Adrenal gland (tissue), 12 donors: ENCODE results near the gene LFNG. TPM values are rescaled to one million over a fixed set of nuclear protein-coding genes. Genes with fewer than 3 reads are reported as not detected.
A peak's percentile ranks its signal among the peaks of the same experiment; 100 is the strongest.

ENCODE experiments used
- DNase-seq, 7 donors: peaks; one replicate each; pipeline ENCODE4 v3.0.0-alpha.2; 2019 to 2020
- H3K27ac ChIP-seq, 5 donors: fragments of 200-600 bp; sonication (generic) in 4 of 5; 1 replicate in 3 of 5; 2 replicates in 2 of 5; pipeline versions ENCODE4 v1.5.1 to v1.8.0; 2016 to 2020; ENCODE audit warnings: mild to moderate bottlenecking in 1 of 5
- H3K27me3 ChIP-seq: fragments of 200-600 bp; 2 replicates; pipeline ENCODE4 v1.8.0; 2021
- H3K36me3 ChIP-seq, 2 donors: fragments of 200-600 bp; replicated peaks in 1 of 2; 1 replicate in 1 of 2; 2 replicates in 1 of 2; pipeline versions ENCODE4 v1.5.1 to v1.8.0; 2018 to 2022
- H3K4me1 ChIP-seq, 2 donors: fragments of 200-600 bp; replicated peaks in 1 of 2; 1 replicate in 1 of 2; 2 replicates in 1 of 2; pipeline versions ENCODE4 v1.5.1 to v1.8.0; 2018 to 2021
- H3K4me3 ChIP-seq, 4 donors: fragments of 200-600 bp; sonication (generic) in 3 of 4; one replicate each; pipeline ENCODE4 v1.5.1; 2016 to 2018
- H3K9me3 ChIP-seq, 3 donors: fragments of 200-600 bp; sonication (generic) in 1 of 3; replicated peaks in 1 of 3; 1 replicate in 2 of 3; 2 replicates in 1 of 3; pipeline versions ENCODE4 v1.5.1 to v1.8.0; 2016 to 2021
- POLR2A ChIP-seq, 2 donors: fragments of 450-650 bp; IDR thresholded peaks; one replicate each; pipeline ENCODE4 v1.6.1; 2017; ENCODE audit warnings: antibody characterized with exemption in 2 of 2, mild to moderate bottlenecking in 2 of 2, moderate library complexity in 1 of 2
- WGBS, 4 donors: extraction: QIAGEN DNeasy Blood & Tissue Kit in 2 of 4; methylation state at CpG; one replicate each; pipeline versions ENCODE4 v1.1.5 to v1.1.7; 2013 to 2017; 5-methylcytosine and 5-hydroxymethylcytosine counted together
- intact Hi-C, 2 donors: fragments of 100-400 bp; cut with DNase I; formaldehyde crosslinking; loops; one replicate each; pipeline versions ENCODE4 v1.14.1 to v1.15.0; 2022 to 2023
- polyA plus RNA-seq, 3 donors: library from polyadenylated mRNA; stranded (reverse); fragments of 200-250 nt in 2 of 3; fragments of 350-450 nt in 1 of 3; fragmentation: Illumina TruSeq in 1 of 3; extraction: RNeasy Lipid Tissue Mini Kit (QIAGEN cat#74804) in 1 of 3; gene quantifications; one replicate each; pipeline ENCODE4 v1.2.3, GENCODE V29; 2013 to 2014
- total RNA-seq, 9 donors: library from RNA; depleted of rRNA in 4 of 9; stranded (reverse); fragments of >200 nt in 4 of 9; fragments of 120-200 nt in 1 of 9; fragmentation: NEBNext Ultra II Directional in 1 of 9; extraction: Animal tissue kit (Norgen Biotek cat#: 25700) in 1 of 9; gene quantifications; one replicate each; pipeline versions ENCODE4 v1.1.0 to v1.2.4, GENCODE V29; 2013 to 2023
- TF ChIP-seq, protein P1 (sequence below), 6 experiments: fragments of 450-650 bp in 4 of 6; fragments of 200-600 bp in 2 of 6; sonication (generic) in 1 of 6; IDR thresholded peaks; 1 replicate in 5 of 6; 2 replicates in 1 of 6; pipeline versions ENCODE4 v1.5.1 to v1.8.0; 2016 to 2021; ENCODE audit warnings: antibody characterized with exemption in 6 of 6, mild to moderate bottlenecking in 2 of 6, moderate library complexity in 1 of 6
- donor health status: healthy with polysubstance abuse.
- donor health status: Bipolar disorder and iron deficiency.
- donor health status: DM: yes; HTN: yes; CAD: no.
- donor health status: DM: no; HTN: no; CAD: no.
- donor health status: DM: no; HTN: no; CAD: no.
- donor health status: DM: yes; HTN: yes; CAD: no.

The LFNG gene
- total and polyA plus RNA-seq, 12 donors, result 1.4 to 26.1 (median 14.2) TPM

GRCh38 chr7:2471396-2471795 is 48.2 kb upstream of the LFNG start:
- H3K4me1 ChIP-seq, result no peaks in the 10 kb centered on the region
- WGBS, 4 donors, result 0 to 35% (median 27%) methylated on average over 2 to 17 of the region's 17 CpGs
- intact Hi-C loops, result loop anchor here (10.0 kb wide), 2 partner anchors 193 to 213 kb away; partner anchors contain the start of gene AMZ1 (in 1 of the 2)
- TF ChIP-seq POLR2A (IDR thresholded peaks at IDR 0.05), result no peak
- TF ChIP-seq, protein P1, sequence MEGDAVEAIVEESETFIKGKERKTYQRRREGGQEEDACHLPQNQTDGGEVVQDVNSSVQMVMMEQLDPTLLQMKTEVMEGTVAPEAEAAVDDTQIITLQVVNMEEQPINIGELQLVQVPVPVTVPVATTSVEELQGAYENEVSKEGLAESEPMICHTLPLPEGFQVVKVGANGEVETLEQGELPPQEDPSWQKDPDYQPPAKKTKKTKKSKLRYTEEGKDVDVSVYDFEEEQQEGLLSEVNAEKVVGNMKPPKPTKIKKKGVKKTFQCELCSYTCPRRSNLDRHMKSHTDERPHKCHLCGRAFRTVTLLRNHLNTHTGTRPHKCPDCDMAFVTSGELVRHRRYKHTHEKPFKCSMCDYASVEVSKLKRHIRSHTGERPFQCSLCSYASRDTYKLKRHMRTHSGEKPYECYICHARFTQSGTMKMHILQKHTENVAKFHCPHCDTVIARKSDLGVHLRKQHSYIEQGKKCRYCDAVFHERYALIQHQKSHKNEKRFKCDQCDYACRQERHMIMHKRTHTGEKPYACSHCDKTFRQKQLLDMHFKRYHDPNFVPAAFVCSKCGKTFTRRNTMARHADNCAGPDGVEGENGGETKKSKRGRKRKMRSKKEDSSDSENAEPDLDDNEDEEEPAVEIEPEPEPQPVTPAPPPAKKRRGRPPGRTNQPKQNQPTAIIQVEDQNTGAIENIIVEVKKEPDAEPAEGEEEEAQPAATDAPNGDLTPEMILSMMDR (IDR thresholded peaks at IDR 0.05), result no peak
- peaks cover 4% of the 10 kb centered on the region for H3K27me3 ChIP-seq
- no peaks in the 10 kb centered on the region for H3K9me3 ChIP-seq
- H3K27ac ChIP-seq, result peak overlapping the region in 1 of 5 donors; percentile 49
- H3K4me3 ChIP-seq, result no peak overlapping the region
- H3K36me3 ChIP-seq, result no peaks in the 10 kb centered on the region
- DNase-seq, result peak in 4 of 7 donors; percentile 35 to 67 (median 51)

DNA sequence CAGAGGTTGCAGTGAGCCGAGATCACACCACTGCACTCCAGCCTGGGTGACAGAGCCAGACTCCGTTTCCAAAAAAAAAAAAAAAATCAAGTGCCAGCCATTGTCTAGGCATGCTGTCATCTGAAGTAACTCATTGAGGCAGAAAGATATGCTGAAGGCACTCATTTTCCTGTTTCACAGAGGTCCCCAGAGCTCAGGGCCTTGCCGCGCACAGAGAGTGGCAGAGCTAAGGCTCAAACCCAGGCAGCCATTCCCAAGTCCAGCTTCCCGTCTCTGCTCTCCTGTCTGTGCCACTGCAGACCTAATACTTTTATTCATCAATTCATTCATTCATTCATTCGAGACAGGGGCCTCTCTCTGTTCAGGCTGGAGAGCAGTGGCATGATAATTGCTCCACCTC is 46.8 kb upstream of the LFNG start:
- WGBS, 4 donors, result 84 to 94% (median 87%) methylated on average over 5 to 6 of the region's 6 CpGs
- intact Hi-C loops, result loop anchor here (10.0 kb wide), 2 partner anchors 192 to 212 kb away; partner anchors contain the start of gene AMZ1 (in 1 of the 2)
- no peak for DNase-seq
- peaks cover 10% of the 10 kb centered on the region for H3K27me3 ChIP-seq
- no peaks in the 10 kb centered on the region for H3K9me3 ChIP-seq
- H3K36me3 ChIP-seq, result no peaks in the 10 kb centered on the region
- no peak overlapping the region for H3K4me3 ChIP-seq
- TF ChIP-seq, protein P1 (IDR thresholded peaks at IDR 0.05), result no peak
- no peak for TF ChIP-seq POLR2A (IDR thresholded peaks at IDR 0.05)
- H3K4me1 ChIP-seq, result peaks cover 0 to 4% of the 10 kb centered on the region in 2 donors
- no peak overlapping the region for H3K27ac ChIP-seq

DNA sequence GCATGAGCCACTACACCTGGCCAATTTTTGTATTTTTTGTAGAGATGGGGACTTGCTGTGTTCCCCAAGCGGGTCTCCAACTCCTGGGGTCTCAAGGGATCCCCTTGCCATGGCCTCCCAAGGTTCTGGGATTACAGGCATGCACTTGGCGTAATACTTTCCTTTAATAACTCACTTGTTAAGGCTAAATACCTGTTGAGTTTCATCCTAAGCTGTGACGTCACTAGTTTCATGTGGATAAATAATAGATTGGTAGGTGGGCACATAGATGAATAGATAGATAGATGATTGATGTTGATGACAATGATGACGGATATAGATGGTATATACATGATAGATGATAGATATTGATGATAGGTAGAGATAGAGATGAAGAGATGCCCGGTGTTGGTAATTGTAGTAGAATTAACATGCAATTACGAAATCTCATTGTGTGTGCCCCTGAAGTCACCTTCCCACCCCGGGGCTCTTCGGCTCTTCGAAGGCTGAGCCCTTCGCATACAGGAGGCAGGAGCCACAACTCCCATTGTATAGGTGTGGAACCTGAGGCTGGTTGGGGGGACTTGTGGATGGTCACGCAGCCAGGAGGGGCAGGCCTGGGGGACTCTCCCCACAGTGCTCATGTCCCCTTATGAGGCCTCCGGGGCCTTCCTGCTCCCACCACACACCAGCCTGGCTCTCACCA is 45.9 kb upstream of the LFNG start:
- no peaks in the 10 kb centered on the region for H3K36me3 ChIP-seq
- H3K4me3 ChIP-seq, result no peak overlapping the region
- TF ChIP-seq, protein P1 (IDR thresholded peaks at IDR 0.05), result no peak
- no peak for TF ChIP-seq POLR2A (IDR thresholded peaks at IDR 0.05)
- intact Hi-C loops, result loop anchor here (2.0 to 10.0 kb wide), 3 partner anchors 85 to 211 kb away; partner anchors contain the start of genes AMZ1 (in 1 of the 2) and IQCE (in 1 of the 2)
- no peak overlapping the region for H3K27ac ChIP-seq
- H3K9me3 ChIP-seq, result no peaks in the 10 kb centered on the region
- peaks cover 10% of the 10 kb centered on the region for H3K27me3 ChIP-seq
- DNase-seq, result no peak
- peaks cover 0 to 13% of the 10 kb centered on the region in 2 donors for H3K4me1 ChIP-seq
- WGBS, 4 donors, result 76 to 84% (median 80%) methylated on average over 9 to 12 of the region's 12 CpGs

GRCh38 chr7:2474224-2474623 is 45.4 kb upstream of the LFNG start:
- H3K27me3 ChIP-seq, result peaks cover 10% of the 10 kb centered on the region
- H3K9me3 ChIP-seq, result no peaks in the 10 kb centered on the region
- H3K4me1 ChIP-seq, result peaks cover 0 to 17% of the 10 kb centered on the region in 2 donors
- intact Hi-C loops, result loop anchor here (2.0 to 10.0 kb wide), 3 partner anchors 85 to 211 kb away; partner anchors contain the start of genes AMZ1 (in 1 of the 2) and IQCE (in 1 of the 2)
- no peak overlapping the region for H3K27ac ChIP-seq
- H3K4me3 ChIP-seq, result no peak overlapping the region
- no peaks in the 10 kb centered on the region for H3K36me3 ChIP-seq
- WGBS, 4 donors, result 75 to 100% (median 89%) methylated on average over 1 to 15 of the region's 15 CpGs; no CpG with 5 or more reads in 1 of the 4 donors
- TF ChIP-seq POLR2A (IDR thresholded peaks at IDR 0.05), result no peak
- TF ChIP-seq, protein P1 (IDR thresholded peaks at IDR 0.05), result no peak
- no peak for DNase-seq
